Stomach (tissue), 9 donors: ENCODE data around the gene NAXE. TPM values are rescaled to one million over a fixed set of nuclear protein-coding genes. Genes with fewer than 3 reads are reported as not detected.

Source experiments
- DNase-seq, 2 donors: peaks; one replicate each; pipeline versions ENCODE4 v3.0.0 to v3.0.0-alpha.2; 2013 to 2019
- H3K27ac ChIP-seq, 5 donors: fragments of 200-600 bp in 4 of 5; sonication (generic) in 4 of 5; one replicate each; pipeline ENCODE4 v1.5.1; 2013 to 2019; ENCODE audit warnings: mild to moderate bottlenecking in 1 of 5, moderate library complexity in 1 of 5
- H3K27me3 ChIP-seq, 3 donors: fragments of 200-600 bp; sonication (generic); one replicate each; pipeline ENCODE4 v1.5.1; 2017 to 2019; ENCODE audit warnings: mixed run types in 1 of 3
- H3K36me3 ChIP-seq, 4 donors: fragments of 200-600 bp; sonication (generic); 1 replicate in 3 of 4; 2 replicates in 1 of 4; pipeline ENCODE4 v1.5.1; 2016 to 2019
- H3K4me1 ChIP-seq, 4 donors: fragments of 200-600 bp; sonication (generic); one replicate each; pipeline ENCODE4 v1.5.1; 2016 to 2019
- H3K4me3 ChIP-seq, 4 donors: fragments of 200-600 bp; sonication (generic) in 3 of 4; one replicate each; pipeline ENCODE4 v1.5.1; 2016 to 2019; ENCODE audit warnings: mild to moderate bottlenecking in 1 of 4
- H3K9me3 ChIP-seq, 4 donors: fragments of 200-600 bp; sonication (generic); one replicate each; pipeline ENCODE4 v1.5.1; 2016 to 2019
- EP300 ChIP-seq: sonication (generic); formaldehyde crosslinking; IDR thresholded peaks from one replicate; pipeline ENCODE4 v1.6.1; 2017; ENCODE audit warnings: antibody characterized with exemption
- POLR2A ChIP-seq, 4 donors: fragments of 450-650 bp; IDR thresholded peaks; one replicate each; pipeline ENCODE4 v1.6.1; 2016; ENCODE audit warnings: antibody characterized with exemption in 4 of 4, control low read depth in 2 of 4, mild to moderate bottlenecking in 1 of 4, moderate library complexity in 1 of 4
- POLR2AphosphoS5 ChIP-seq, 3 donors: sonication (generic); formaldehyde crosslinking; IDR thresholded peaks; one replicate each; pipeline ENCODE4 v1.6.1; 2016; ENCODE audit warnings: antibody characterized with exemption in 3 of 3
- WGBS, 5 donors: extraction: QIAGEN DNeasy Blood & Tissue Kit in 3 of 5; methylation state at CpG; one replicate each; pipeline versions ENCODE4 v1.1.5 to v1.1.7; 2013 to 2018; 5-methylcytosine and 5-hydroxymethylcytosine counted together
- intact Hi-C: fragments of 100-400 bp; cut with DNase I; formaldehyde crosslinking; loops from one replicate; pipeline ENCODE4 v1.15.1; 2023; ENCODE audit warnings: low total_unique reads
- polyA plus RNA-seq, 3 donors: library from polyadenylated mRNA; stranded (reverse); fragments of 200-250 nt; gene quantifications; one replicate each; pipeline ENCODE4 v1.2.3, GENCODE V29; 2013
- total RNA-seq, 5 donors: library from RNA; depleted of rRNA; stranded (reverse); fragments of >200 nt; gene quantifications; one replicate each; pipeline versions ENCODE4 v1.1.0 to v1.2.3, GENCODE V29; 2014 to 2016
- TF ChIP-seq, protein P1 (sequence below), 7 experiments: fragments of 450-650 bp in 4 of 7; fragments of 200-600 bp in 3 of 7; sonication (generic) in 3 of 7; IDR thresholded peaks; one replicate each; pipeline ENCODE4 v1.5.1; 2016 to 2019; ENCODE audit warnings: antibody characterized with exemption in 7 of 7, control low read depth in 2 of 7, mild to moderate bottlenecking in 1 of 7
- donor health status: healthy with polysubstance abuse.
- donor health status: Bipolar disorder and iron deficiency.
- donor health status: healthy.

Gene NAXE
- total and polyA plus RNA-seq, 8 donors: 46.1 to 84.9 (median 69.9) TPM

DNA sequence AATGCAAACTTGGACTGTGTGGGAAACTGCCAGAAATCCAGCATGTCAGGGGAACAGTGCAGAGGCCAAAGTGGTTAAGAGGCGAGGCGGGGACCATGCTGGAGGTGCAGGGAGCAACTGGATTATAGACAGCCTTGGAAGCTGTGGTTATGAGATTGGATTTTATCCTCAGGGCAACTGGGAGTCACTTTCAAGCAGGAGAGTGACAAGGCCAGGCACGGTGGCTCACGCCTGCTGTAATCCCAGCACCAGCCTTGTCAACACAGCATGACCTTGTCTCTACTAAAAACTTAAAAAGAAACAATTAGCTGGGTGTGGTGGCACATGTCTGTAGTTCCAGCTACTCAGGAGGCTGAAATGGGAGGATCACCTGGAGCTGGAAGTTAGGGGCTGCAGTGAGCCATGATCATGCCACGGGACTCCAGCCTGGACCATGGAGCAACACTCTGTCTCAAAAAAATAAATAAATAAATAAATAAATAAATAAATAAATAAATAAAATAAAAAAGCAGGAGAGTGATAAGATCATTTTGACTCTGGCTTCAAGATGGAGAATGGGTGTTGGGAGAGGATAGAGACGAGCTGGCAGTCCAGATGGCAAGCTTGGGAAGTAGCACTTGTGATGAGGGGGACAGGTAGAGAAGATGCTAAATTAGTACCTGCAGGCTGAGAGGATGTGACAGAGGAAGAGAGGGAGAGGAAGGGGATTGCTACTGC, 31.2 kb downstream of the NAXE start:
- Histone ChIP-seq H3K36me3 (no peaks in the 10 kb centered on the region), H3K4me3 (no peak overlapping the region), H3K27me3 (peaks cover 21 to 98% (median 68%) of the 10 kb centered on the region in 3 donors), H3K27ac (no peak overlapping the region), H3K4me1 (peaks cover 23 to 27% (median 26%) of the 10 kb centered on the region in 4 donors), H3K9me3 (no peaks in the 10 kb centered on the region)
- intact Hi-C loops: no loop called here
- DNase-seq: peak in 1 of 2 donors; percentile 56
- TF ChIP-seq EP300 (no peak), POLR2A (IDR thresholded peaks at IDR 0.05) (no peak), POLR2AphosphoS5 (IDR thresholded peaks at IDR 0.05) (no peak)
- TF ChIP-seq, protein P1, sequence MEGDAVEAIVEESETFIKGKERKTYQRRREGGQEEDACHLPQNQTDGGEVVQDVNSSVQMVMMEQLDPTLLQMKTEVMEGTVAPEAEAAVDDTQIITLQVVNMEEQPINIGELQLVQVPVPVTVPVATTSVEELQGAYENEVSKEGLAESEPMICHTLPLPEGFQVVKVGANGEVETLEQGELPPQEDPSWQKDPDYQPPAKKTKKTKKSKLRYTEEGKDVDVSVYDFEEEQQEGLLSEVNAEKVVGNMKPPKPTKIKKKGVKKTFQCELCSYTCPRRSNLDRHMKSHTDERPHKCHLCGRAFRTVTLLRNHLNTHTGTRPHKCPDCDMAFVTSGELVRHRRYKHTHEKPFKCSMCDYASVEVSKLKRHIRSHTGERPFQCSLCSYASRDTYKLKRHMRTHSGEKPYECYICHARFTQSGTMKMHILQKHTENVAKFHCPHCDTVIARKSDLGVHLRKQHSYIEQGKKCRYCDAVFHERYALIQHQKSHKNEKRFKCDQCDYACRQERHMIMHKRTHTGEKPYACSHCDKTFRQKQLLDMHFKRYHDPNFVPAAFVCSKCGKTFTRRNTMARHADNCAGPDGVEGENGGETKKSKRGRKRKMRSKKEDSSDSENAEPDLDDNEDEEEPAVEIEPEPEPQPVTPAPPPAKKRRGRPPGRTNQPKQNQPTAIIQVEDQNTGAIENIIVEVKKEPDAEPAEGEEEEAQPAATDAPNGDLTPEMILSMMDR (IDR thresholded peaks at IDR 0.05): no peak
- 52 to 74% (median 64%) methylated on average over 6 of the region's 6 CpGs for WGBS, 5 donors

DNA sequence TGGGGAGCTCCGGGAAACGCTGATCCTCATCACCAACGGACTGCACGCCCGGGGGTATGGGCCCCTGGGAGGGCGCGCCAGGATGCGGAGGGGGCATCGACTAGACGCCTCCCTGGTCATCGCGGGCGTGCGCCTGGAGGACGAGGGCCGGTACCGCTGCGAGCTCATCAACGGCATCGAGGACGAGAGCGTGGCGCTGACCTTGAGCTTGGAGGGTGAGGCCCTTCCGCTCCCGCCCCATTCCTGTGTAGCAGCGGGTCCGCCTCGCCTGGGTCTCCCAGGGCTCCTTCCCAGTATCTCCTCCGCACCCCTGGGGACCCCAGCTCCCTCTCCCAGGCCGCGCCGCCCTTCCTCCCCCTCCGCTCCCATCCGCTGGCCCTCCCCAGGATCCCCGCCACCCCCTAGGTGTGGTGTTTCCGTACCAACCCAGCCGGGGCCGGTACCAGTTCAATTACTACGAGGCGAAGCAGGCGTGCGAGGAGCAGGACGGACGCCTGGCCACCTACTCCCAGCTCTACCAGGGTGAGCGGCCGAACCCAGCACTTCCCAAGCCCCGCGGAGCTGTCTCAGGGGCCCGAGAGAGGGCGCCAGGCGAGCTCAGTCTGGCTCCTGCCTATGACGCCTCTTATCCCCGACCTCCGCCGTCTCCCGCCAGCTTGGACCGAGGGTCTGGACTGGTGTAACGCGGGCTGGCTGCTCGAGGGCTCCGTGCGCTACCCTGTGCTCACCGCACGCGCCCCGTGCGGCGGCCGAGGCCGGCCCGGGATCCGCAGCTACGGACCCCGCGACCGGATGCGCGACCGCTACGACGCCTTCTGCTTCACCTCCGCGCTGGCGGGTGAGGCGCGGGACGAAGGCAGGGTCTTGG, 32.6 kb downstream of the NAXE start:
- TF ChIP-seq, protein P1 (IDR thresholded peaks at IDR 0.05): peak in 2 of 7 experiments; percentile 2 to 9
- TF ChIP-seq POLR2AphosphoS5 (IDR thresholded peaks at IDR 0.05): no peak
- no peaks in the 10 kb centered on the region for H3K36me3 ChIP-seq
- H3K4me3 ChIP-seq: peak overlapping the region; percentile 34 to 54 (median 36)
- DNase-seq: peak; percentile 47 to 83
- peaks cover 21 to 97% (median 70%) of the 10 kb centered on the region in 3 donors for H3K27me3 ChIP-seq
- WGBS, 5 donors: 1 to 3% (median 2%) methylated on average over 35 to 87 of the region's 87 CpGs
- intact Hi-C loops: no loop called here
- H3K9me3 ChIP-seq: no peaks in the 10 kb centered on the region
- peak overlapping the region in 2 of 5 donors; percentile 3 to 51 for H3K27ac ChIP-seq
- H3K4me1 ChIP-seq: peaks cover 23 to 27% (median 26%) of the 10 kb centered on the region in 4 donors

DNA sequence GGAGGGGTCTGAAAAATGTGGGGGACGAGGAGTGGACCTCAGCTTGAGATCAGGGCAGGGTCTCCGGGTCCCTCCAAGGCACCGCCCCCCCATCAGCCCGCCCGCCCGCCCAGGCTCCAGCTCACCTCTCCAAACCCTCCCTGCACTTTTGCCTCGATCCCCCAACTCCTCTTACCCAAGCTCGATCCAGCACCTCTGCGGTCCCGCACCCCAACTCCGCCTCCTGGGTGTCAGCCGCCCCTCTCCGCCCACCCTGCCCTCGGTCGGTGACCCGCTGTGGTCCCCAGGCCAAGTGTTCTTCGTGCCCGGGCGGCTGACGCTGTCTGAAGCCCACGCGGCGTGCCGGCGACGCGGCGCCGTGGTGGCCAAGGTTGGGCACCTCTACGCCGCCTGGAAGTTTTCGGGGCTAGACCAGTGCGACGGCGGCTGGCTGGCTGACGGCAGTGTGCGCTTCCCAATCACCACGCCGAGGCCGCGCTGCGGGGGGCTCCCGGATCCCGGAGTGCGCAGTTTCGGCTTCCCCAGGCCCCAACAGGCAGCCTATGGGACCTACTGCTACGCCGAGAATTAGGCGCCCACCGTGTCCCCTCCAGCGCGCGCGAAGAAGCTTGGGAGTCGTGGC, 33.3 kb downstream of the NAXE start:
- H3K9me3 ChIP-seq: no peaks in the 10 kb centered on the region
- peaks cover 23 to 27% (median 26%) of the 10 kb centered on the region in 4 donors for H3K4me1 ChIP-seq
- 0 to 5% (median 2%) methylated on average over 7 to 55 of the region's 55 CpGs for WGBS, 5 donors
- no peak for TF ChIP-seq POLR2A (IDR thresholded peaks at IDR 0.05)
- TF ChIP-seq EP300: no peak
- no peak for TF ChIP-seq POLR2AphosphoS5 (IDR thresholded peaks at IDR 0.05)
- TF ChIP-seq, protein P1 (IDR thresholded peaks at IDR 0.05): no peak
- H3K4me3 ChIP-seq: peak overlapping the region; percentile 34 to 54 (median 36)
- H3K36me3 ChIP-seq: no peaks in the 10 kb centered on the region
- H3K27me3 ChIP-seq: peaks cover 21 to 97% (median 62%) of the 10 kb centered on the region in 3 donors
- H3K27ac ChIP-seq: peak overlapping the region in 1 of 5 donors; percentile 51
- intact Hi-C loops: no loop called here
- DNase-seq: peak in 1 of 2 donors; percentile 35
